Hepatocyte (in vitro differentiated cells): Measurements from ENCODE around the gene SEPSECS. TPM values are rescaled to one million over a fixed set of nuclear protein-coding genes. Genes with fewer than 3 reads are reported as not detected.

Experiments
- DNase-seq: peaks from one replicate; pipeline ENCODE4 v3.0.0-alpha.2; 2016; ENCODE audit warnings: low spot score
- H2AFZ ChIP-seq: fragments of 200-600 bp; sonication (generic); 2 replicates; pipeline ENCODE4 v1.6.0; 2016; ENCODE audit warnings: antibody characterized with exemption, mild to moderate bottlenecking
- H3K27ac ChIP-seq: fragments of 200-600 bp; sonication (generic); 2 replicates; pipeline ENCODE4 v1.5.1; 2016; ENCODE audit warnings: mild to moderate bottlenecking
- H3K27me3 ChIP-seq: fragments of 200-600 bp; sonication (generic); 2 replicates; pipeline ENCODE4 v1.6.1; 2016
- H3K36me3 ChIP-seq: fragments of 200-600 bp; sonication (generic); replicated peaks from 2 replicates; pipeline ENCODE4 v1.5.1; 2016; ENCODE audit warnings: low read depth; ENCODE audit not compliant: insufficient read depth
- H3K4me1 ChIP-seq: fragments of 200-600 bp; sonication (generic); 2 replicates; pipeline ENCODE4 v1.5.1; 2016; ENCODE audit warnings: mild to moderate bottlenecking, moderate library complexity; ENCODE audit not compliant: insufficient read depth
- H3K4me2 ChIP-seq: fragments of 200-600 bp; sonication (generic); 2 replicates; pipeline ENCODE4 v1.6.0; 2016
- H3K4me3 ChIP-seq: fragments of 200-600 bp; sonication (generic); 2 replicates; pipeline ENCODE4 v1.5.1; 2016; ENCODE audit warnings: mild to moderate bottlenecking
- H3K79me2 ChIP-seq: fragments of 200-600 bp; sonication (generic); 2 replicates; pipeline ENCODE4 v1.6.0; 2017; ENCODE audit warnings: mild to moderate bottlenecking
- H3K9me2 ChIP-seq: fragments of 200-600 bp; sonication (generic); replicated peaks from 2 replicates; pipeline ENCODE4 v1.6.0; 2017; ENCODE audit warnings: mild to moderate bottlenecking; ENCODE audit not compliant: insufficient read depth
- H3K9me3 ChIP-seq: fragments of 200-600 bp; sonication (generic); 2 replicates; pipeline ENCODE4 v1.5.1; 2016; ENCODE audit warnings: low read depth, mild to moderate bottlenecking
- H4K20me1 ChIP-seq: fragments of 200-600 bp; sonication (generic); 2 replicates; pipeline ENCODE4 v1.6.0; 2016; ENCODE audit warnings: mild to moderate bottlenecking; ENCODE audit not compliant: insufficient read depth, poor library complexity, severe bottlenecking
- EZH2 ChIP-seq: fragments of 200-600 bp; sonication (generic); IDR thresholded peaks from 2 replicates; pipeline ENCODE4 v1.6.1; 2016; ENCODE audit warnings: antibody characterized with exemption, mild to moderate bottlenecking, borderline replicate concordance
- EZH2phosphoT487 ChIP-seq: fragments of 200-600 bp; sonication (generic); IDR thresholded peaks from one replicate; pipeline ENCODE4 v1.6.1; 2018; ENCODE audit warnings: antibody characterized with exemption, mild to moderate bottlenecking, low read depth, moderate library complexity; ENCODE audit not compliant: unreplicated experiment, severe bottlenecking
- WGBS: methylation state at CpG from one replicate; pipeline ENCODE4 v1.1.6; 2016; ENCODE audit warnings: low lambda C conversion rate; ENCODE audit errors: missing lambda C conversion rate; 5-methylcytosine and 5-hydroxymethylcytosine counted together
- polyA plus RNA-seq: library from polyadenylated mRNA; unstranded; fragments of >200 nt; fragmentation: Nextera tagmentation; extraction: Ambion mirVana; gene quantifications from 2 replicates; pipeline ENCODE4 v1.2.1, GENCODE V29; 2016
- total RNA-seq: library from RNA; depleted of rRNA; stranded (reverse); fragments of >200 nt; gene quantifications from 2 replicates; pipeline ENCODE4 v1.2.3, GENCODE V29; 2014
- TF ChIP-seq, protein P1 (sequence below): fragments of 200-600 bp; sonication (generic); IDR thresholded peaks from 2 replicates; pipeline ENCODE4 v1.5.1; 2016; ENCODE audit warnings: antibody characterized with exemption, mild to moderate bottlenecking; ENCODE audit not compliant: poor library complexity

SEPSECS gene
- total and polyA plus RNA-seq, 2 experiments from 2014 or later: 3.0 to 10.3 TPM

DNA sequence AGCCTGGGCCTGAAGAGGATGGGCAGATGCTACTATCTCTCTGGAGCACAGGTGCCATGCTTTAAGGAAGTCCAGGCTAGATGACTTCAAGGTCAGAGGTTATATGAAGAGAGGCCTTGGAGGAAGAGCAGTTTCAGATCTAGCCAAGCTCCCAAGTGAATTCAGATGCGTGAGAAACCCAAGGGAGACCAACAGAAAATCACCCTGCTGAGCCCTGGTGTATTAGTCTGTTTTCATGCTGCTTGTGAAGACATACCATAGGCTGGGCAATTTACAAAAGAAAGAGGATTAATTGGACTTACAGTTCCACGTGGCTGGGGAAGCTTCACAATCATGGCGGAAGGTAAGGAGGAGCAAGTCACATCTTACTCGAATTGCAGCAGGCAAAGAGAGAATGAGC, 81.7 kb downstream of the SEPSECS start:
- H3K27ac ChIP-seq: no peak overlapping the region
- no peak overlapping the region for H2AFZ ChIP-seq
- H3K27me3 ChIP-seq: no peaks in the 10 kb centered on the region
- H3K36me3 ChIP-seq: no peaks in the 10 kb centered on the region
- H4K20me1 ChIP-seq: no peaks in the 10 kb centered on the region
- 85% methylated on average over 4 of the region's 4 CpGs for WGBS
- H3K4me2 ChIP-seq: no peak overlapping the region
- no peaks in the 10 kb centered on the region for H3K9me3 ChIP-seq
- H3K4me1 ChIP-seq: no peaks in the 10 kb centered on the region
- no peak for DNase-seq
- H3K9me2 ChIP-seq: no peaks in the 10 kb centered on the region
- no peak overlapping the region for H3K4me3 ChIP-seq
- H3K79me2 ChIP-seq: no peaks in the 10 kb centered on the region
- TF ChIP-seq EZH2phosphoT487 (no peak), EZH2 (no peak)
- TF ChIP-seq, protein P1, sequence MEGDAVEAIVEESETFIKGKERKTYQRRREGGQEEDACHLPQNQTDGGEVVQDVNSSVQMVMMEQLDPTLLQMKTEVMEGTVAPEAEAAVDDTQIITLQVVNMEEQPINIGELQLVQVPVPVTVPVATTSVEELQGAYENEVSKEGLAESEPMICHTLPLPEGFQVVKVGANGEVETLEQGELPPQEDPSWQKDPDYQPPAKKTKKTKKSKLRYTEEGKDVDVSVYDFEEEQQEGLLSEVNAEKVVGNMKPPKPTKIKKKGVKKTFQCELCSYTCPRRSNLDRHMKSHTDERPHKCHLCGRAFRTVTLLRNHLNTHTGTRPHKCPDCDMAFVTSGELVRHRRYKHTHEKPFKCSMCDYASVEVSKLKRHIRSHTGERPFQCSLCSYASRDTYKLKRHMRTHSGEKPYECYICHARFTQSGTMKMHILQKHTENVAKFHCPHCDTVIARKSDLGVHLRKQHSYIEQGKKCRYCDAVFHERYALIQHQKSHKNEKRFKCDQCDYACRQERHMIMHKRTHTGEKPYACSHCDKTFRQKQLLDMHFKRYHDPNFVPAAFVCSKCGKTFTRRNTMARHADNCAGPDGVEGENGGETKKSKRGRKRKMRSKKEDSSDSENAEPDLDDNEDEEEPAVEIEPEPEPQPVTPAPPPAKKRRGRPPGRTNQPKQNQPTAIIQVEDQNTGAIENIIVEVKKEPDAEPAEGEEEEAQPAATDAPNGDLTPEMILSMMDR: no peak

DNA sequence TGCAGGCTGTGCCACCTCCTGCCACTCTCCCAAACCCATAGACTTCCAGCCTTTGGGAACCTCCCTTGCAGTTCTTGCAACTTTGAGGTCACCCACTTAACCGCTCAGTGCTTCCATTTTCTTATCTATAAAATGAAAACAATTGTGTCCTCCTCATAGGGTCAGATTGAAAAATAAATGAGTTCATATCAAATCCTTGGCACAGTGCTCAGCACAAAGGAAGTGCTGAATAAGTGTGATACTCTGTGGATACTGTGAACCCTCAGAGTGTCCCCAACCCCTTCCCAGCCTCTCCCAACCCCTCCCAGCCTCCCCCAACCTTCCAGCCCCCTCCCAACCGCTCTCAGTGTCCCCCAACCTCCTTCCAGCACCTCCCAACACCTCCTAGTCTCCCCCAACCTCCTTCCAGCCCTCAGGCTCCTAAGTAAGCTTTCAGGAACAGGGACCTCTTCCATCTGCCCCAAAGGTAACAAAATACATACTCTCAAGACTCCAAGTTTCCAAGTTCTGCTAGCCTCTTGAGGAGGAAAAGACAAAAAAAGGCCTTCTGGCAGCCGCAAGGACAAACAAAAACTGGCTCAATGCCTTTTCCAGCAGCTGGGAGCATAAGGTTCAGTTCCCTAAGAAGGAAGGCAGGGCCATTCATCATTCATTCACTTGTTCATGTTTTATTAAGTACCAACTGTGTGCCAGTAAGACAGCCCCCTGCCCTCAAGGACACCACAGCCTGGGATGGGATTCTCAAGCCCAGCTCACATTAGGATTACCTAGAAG, 83.4 kb downstream of the SEPSECS start:
- Histone ChIP-seq H3K27me3 (no peaks in the 10 kb centered on the region), H3K9me2 (no peaks in the 10 kb centered on the region), H3K4me1 (no peaks in the 10 kb centered on the region), H2AFZ (no peak overlapping the region), H3K36me3 (no peaks in the 10 kb centered on the region), H3K79me2 (no peaks in the 10 kb centered on the region), H3K4me2 (no peak overlapping the region), H4K20me1 (no peaks in the 10 kb centered on the region), H3K27ac (no peak overlapping the region), H3K4me3 (no peak overlapping the region), H3K9me3 (no peaks in the 10 kb centered on the region)
- DNase-seq: no peak
- TF ChIP-seq EZH2phosphoT487: no peak
- TF ChIP-seq, protein P1: no peak
- TF ChIP-seq EZH2: no peak
- 97% methylated on average over 3 of the region's 3 CpGs for WGBS

DNA sequence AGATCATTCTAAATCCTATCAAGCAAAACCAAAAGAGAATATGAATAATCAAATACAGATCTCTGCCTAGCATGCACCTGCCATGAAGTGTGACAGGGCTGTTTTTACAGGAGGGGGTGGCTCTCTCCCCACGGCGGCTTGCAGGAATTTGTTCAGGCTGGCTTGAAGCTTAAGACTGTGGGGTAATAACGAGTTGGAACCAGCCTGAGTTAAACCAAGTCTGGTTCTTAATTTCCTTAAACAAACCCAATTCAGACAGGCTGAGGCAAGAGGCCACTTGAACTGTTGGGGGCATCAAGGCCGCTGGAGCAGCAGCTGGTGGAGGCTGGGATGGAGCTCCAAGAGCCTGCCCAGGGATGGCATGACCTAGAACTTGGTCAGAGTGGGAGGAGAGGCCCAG, 84.4 kb downstream of the SEPSECS start:
- Histone ChIP-seq H3K36me3 (no peaks in the 10 kb centered on the region), H3K9me3 (no peaks in the 10 kb centered on the region), H3K4me3 (no peak overlapping the region), H3K79me2 (no peaks in the 10 kb centered on the region), H4K20me1 (no peaks in the 10 kb centered on the region), H3K4me2 (no peak overlapping the region), H3K27me3 (no peaks in the 10 kb centered on the region), H3K4me1 (no peaks in the 10 kb centered on the region), H2AFZ (no peak overlapping the region), H3K27ac (no peak overlapping the region), H3K9me2 (no peaks in the 10 kb centered on the region)
- TF ChIP-seq, protein P1: no peak
- TF ChIP-seq EZH2 (no peak), EZH2phosphoT487 (no peak)
- no peak for DNase-seq
- 49% methylated on average over 4 of the region's 4 CpGs for WGBS
